NT2/D1 (cell line): ENCODE data around the gene CCDC74A.
"Not testable (repeated sequence)": the region's sequence is repeated elsewhere in the genome, so short reads cannot be mapped to it uniquely, and the experiment has no call there.

ENCODE experiments used
- SUZ12 ChIP-seq: IDR thresholded peaks from 2 replicates; pipeline ENCODE4 v1.6.1; 2011; ENCODE audit not compliant: insufficient read length, insufficient read depth; ENCODE audit errors: extremely low read depth
- YY1 ChIP-seq: IDR thresholded peaks from 2 replicates; pipeline ENCODE4 v1.6.1; 2011; ENCODE audit not compliant: insufficient read length, insufficient read depth

DNA sequence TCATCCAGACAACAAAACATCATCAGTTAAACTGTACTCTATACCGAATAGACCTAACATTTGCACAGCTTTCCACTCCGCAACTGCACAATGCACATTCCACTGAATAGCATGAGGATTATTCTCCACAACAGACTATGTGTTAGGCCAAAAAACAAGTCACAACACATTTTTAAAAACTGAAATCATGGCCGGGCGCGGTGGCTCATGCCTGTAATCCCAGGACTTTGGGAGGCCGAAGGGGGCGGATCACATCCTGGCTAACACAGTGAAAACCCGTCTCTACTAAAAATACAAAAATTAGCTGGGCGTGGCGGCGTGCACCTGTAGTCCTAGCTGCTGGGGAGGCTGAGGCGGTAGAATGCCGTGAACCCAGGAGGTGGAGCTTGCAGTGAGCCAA lies 11.2 kb downstream of the CCDC74A start:
- not testable (repeated sequence) for TF ChIP-seq SUZ12, YY1
